Measurements from ENCODE around the gene BPIFB3. TPM values are rescaled to one million over a fixed set of nuclear protein-coding genes. Genes with fewer than 3 reads are reported as not detected.

The BPIFB3 gene
- total RNA-seq, 2 donors from 2014 or later: not detected

GRCh38 chr20:33022289-33022688 lies 31.4 kb upstream of the BPIFB3 start:
- no peaks in the 10 kb centered on the region for H3K4me1 ChIP-seq (ENCODE audit: control insufficient read depth in 1 of 2, low read depth in 2 of 2)
- no peak for DNase-seq (ENCODE audit: low spot score)
- no peaks in the 10 kb centered on the region for H3K27me3 ChIP-seq (replicated peaks; ENCODE audit: insufficient read depth)
- H3K9me3 ChIP-seq: no peaks in the 10 kb centered on the region
- ATAC-seq (ENCODE audit: insufficient number of reproducible peaks, low FRiP score, low read depth): no peak
- no peaks in the 10 kb centered on the region for H3K36me3 ChIP-seq
- no peak overlapping the region for H3K4me3 ChIP-seq
- H3K27ac ChIP-seq: no peak overlapping the region
- no peak for TF ChIP-seq CTCF (IDR thresholded peaks at IDR 0.05)

- Histone ChIP-seq H3K4me3 (no peak overlapping the region), H3K9me3 (no peaks in the 10 kb centered on the region), H3K27ac (no peak overlapping the region), H3K4me1 (ENCODE audit: control insufficient read depth in 1 of 2, low read depth in 2 of 2) (no peaks in the 10 kb centered on the region), H3K27me3 (replicated peaks; ENCODE audit: insufficient read depth) (no peaks in the 10 kb centered on the region), H3K36me3 (no peaks in the 10 kb centered on the region)
- no peak for ATAC-seq (ENCODE audit: insufficient number of reproducible peaks, low FRiP score, low read depth)
- DNase-seq (ENCODE audit: low spot score): no peak
- TF ChIP-seq CTCF (IDR thresholded peaks at IDR 0.05): no peak
These were observed 30.8 kb upstream of the BPIFB3 start for GRCh38 chr20:33022694-33023438.

DNA sequence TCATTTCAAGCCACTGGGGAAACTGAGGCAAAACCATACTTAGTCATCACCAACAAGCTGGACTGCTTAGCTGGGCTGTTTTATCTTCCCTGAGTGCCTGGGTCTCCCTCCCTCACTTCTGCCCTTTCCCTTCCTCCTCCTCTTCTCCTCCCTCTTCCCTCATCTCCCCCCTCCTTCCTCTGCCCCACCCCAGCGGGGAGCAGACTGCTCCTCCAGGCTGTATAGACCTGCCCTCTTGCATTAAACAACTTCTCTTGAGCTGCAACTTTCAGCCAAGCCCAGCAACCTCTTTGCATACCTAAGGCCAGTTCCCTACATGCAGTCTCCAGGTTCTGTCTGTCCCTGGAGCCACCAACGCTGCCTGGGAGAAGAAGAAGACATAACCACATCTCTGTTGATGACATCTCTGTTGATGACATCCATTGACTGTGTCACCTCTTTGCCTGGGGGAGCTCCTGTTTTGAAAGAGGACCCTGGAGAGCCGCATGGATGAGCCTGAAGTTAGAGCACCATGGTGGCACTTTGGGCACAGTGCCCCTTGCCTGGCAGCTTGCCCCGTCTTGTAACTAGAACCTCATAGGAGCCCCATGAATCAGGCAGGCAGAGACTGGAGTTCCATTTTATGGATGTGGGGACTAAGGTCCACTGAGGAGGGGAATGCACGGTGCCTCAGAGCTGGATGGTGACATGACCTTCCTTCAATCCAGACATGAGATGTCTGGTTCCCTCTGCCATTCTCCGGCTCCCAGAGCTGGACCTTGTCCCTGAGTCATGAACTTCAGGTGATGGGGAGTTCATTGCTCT lies 30.1 kb upstream of the BPIFB3 start:
- no peaks in the 10 kb centered on the region for H3K36me3 ChIP-seq
- no peak overlapping the region for H3K4me3 ChIP-seq
- ATAC-seq (ENCODE audit: insufficient number of reproducible peaks, low FRiP score, low read depth) (no peak), DNase-seq (ENCODE audit: low spot score) (no peak)
- H3K27me3 ChIP-seq (replicated peaks; ENCODE audit: insufficient read depth): no peaks in the 10 kb centered on the region
- H3K9me3 ChIP-seq: no peaks in the 10 kb centered on the region
- H3K4me1 ChIP-seq (ENCODE audit: control insufficient read depth in 1 of 2, low read depth in 2 of 2): no peaks in the 10 kb centered on the region
- TF ChIP-seq CTCF (IDR thresholded peaks at IDR 0.05): no peak
- no peak overlapping the region for H3K27ac ChIP-seq

DNA sequence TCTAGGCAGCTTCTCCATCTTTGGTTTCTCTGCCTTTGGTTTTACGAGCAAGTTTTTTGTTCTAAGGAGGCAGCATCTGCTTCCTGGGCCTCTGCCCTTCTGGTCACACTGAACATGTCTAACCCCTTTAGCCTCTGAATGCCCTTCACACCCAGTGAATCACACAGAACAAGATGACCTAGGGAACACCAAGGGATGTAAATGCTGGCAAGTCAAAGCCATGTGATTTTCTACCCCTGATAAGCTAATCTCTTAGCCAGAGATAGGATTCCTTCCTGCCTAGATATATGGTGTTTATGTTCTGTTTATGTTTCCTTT lies 29.5 kb upstream of the BPIFB3 start:
- no peak for TF ChIP-seq CTCF (IDR thresholded peaks at IDR 0.05)
- no peaks in the 10 kb centered on the region for H3K9me3 ChIP-seq

GRCh38 chr20:33024609-33025317 lies 28.9 kb upstream of the BPIFB3 start:
- TF ChIP-seq CTCF (IDR thresholded peaks at IDR 0.05): no peak

More for the DNA sequence above, 29.5 kb upstream of the BPIFB3 start:
- ATAC-seq (ENCODE audit: insufficient number of reproducible peaks, low FRiP score, low read depth) (no peak), DNase-seq (ENCODE audit: low spot score) (no peak)
- Histone ChIP-seq H3K4me3 (no peak overlapping the region), H3K27me3 (replicated peaks; ENCODE audit: insufficient read depth) (no peaks in the 10 kb centered on the region), H3K4me1 (ENCODE audit: control insufficient read depth in 1 of 2, low read depth in 2 of 2) (no peaks in the 10 kb centered on the region), H3K27ac (no peak overlapping the region), H3K36me3 (no peaks in the 10 kb centered on the region)

More at GRCh38 chr20:33024609-33025317, 28.9 kb upstream of the BPIFB3 start:
- no peaks in the 10 kb centered on the region for H3K4me1 ChIP-seq (ENCODE audit: control insufficient read depth in 1 of 2, low read depth in 2 of 2)
- no peaks in the 10 kb centered on the region for H3K36me3 ChIP-seq
- DNase-seq (ENCODE audit: low spot score) (no peak), ATAC-seq (ENCODE audit: insufficient number of reproducible peaks, low FRiP score, low read depth) (no peak)
- no peaks in the 10 kb centered on the region for H3K27me3 ChIP-seq (replicated peaks; ENCODE audit: insufficient read depth)
- H3K4me3 ChIP-seq: no peak overlapping the region
- no peak overlapping the region for H3K27ac ChIP-seq
- H3K9me3 ChIP-seq: no peaks in the 10 kb centered on the region

Data from thoracic aorta (tissue), 2 donors.